ENCODE data around the gene ARFGEF3.

DNA sequence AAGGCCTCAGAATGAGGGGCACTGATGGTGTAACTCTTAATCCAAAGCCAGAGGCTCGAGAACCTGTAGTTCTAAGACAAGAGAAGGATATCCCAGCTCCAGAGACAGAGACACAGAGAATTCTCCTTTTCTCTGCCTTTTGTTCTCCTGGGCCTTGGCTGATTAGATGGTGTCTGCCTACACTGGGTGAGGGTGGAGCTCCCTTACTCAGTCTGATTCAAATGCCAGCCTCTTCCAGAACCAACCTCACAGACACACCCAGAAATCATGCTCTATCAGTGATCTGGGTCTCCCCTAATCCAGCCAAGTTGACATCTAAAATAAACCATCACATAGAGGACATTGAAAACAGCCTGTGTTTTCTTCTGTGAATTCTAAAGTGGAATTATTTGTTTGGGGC is 148.0 kb downstream of the ARFGEF3 start:
- TF ChIP-seq CTCF (conservative IDR thresholded peaks at IDR 0.05 in 1 of 2, IDR thresholded peaks at IDR 0.05 in 1 of 2; ENCODE audit: low read depth in 1 of 2, low read length in 2 of 2) (no peak), EZH2 (IDR thresholded peaks at IDR 0.05; ENCODE audit: low read length, missing control alignments) (no peak)
